Measurements from ENCODE around the gene TBC1D9. TPM values are rescaled to one million over a fixed set of nuclear protein-coding genes. Genes with fewer than 3 reads are reported as not detected.

Gene TBC1D9
- total and polyA plus RNA-seq, 2 of the 13 experiments (the other 11 are each of a cell fraction or from before 2014, with no cell fraction given): 11.9 to 12.2 TPM

- TF ChIP-seq POLR2AphosphoS2 (IDR thresholded peaks at IDR 0.05; ENCODE audit: low read depth, low read length) (no peak), TBP (CRISPR knock-in tag; IDR thresholded peaks at IDR 0.05) (no peak), SOX6 (IDR thresholded peaks at IDR 0.05) (no peak), SOX6 (CRISPR knock-in tag; IDR thresholded peaks at IDR 0.05) (no peak)
- POLR2A ChIA-PET: interaction anchor here (1.2 kb wide), 1 partner anchor 39 kb away, joined by 3 read pairs; the partner anchor contains the start of gene TBC1D9
- Histone ChIP-seq H3K9ac (ENCODE audit: insufficient read depth, low read depth, low read length) (no peak overlapping the region), H3K27me3 (ENCODE audit: control insufficient read depth in 1 of 2, insufficient read depth in 2 of 2, low read length in 2 of 2) (no peaks in the 10 kb centered on the region), H4K20me1 (ENCODE audit: insufficient read depth, low read length) (no peaks in the 10 kb centered on the region), H3K9me3 (ENCODE audit: low read length) (no peaks in the 10 kb centered on the region), H3K27ac (ENCODE audit: extremely low read length, insufficient read depth, low read length) (no peak overlapping the region), H3K79me2 (ENCODE audit: insufficient read depth, low read length) (peaks cover 31% of the 10 kb centered on the region), H3K36me3 (replicated peaks in 1 of 2; ENCODE audit: control insufficient read depth in 1 of 2, insufficient read depth in 2 of 2, low read length in 2 of 2) (no peaks in the 10 kb centered on the region), H3K4me3 (replicated peaks in 1 of 3; ENCODE audit: insufficient read depth in 1 of 3, low read depth in 2 of 3, low read length in 3 of 3) (no peak overlapping the region), H3K4me1 (ENCODE audit: insufficient read depth, low read length) (peaks cover 51% of the 10 kb centered on the region), H2AFZ (ENCODE audit: low read length) (no peak overlapping the region), H3K4me2 (ENCODE audit: low read depth, low read length) (no peak overlapping the region)
- WGBS (ENCODE audit: low lambda C conversion rate): 100% methylated on average over 2 of the region's 2 CpGs
- no peak for DNase-seq (ENCODE audit: low spot score)
- no peak for FAIRE-seq
- ATAC-seq: no peak
- no TSS peak for BruUV-seq (replicated peaks)
- CTCF ChIA-PET (ENCODE audit: low intra/inter-chr PET ratio, low total read pairs): no interaction called here
- in situ Hi-C loops (cut with HindIII; ENCODE audit: extremely low pct_ligation_motif_present, low pct_unique_long_range_greater_than_20kb): no loop called here
- intact Hi-C loops (cut with micrococcal nuclease; ENCODE audit: unreplicated experiment): no loop called here
These were observed 38.9 kb downstream of the TBC1D9 start for GRCh38 chr4:140717313-140717712.

- H3K36me3 ChIP-seq (replicated peaks in 1 of 2; ENCODE audit: control insufficient read depth in 1 of 2, insufficient read depth in 2 of 2, low read length in 2 of 2): no peaks in the 10 kb centered on the region
- no peak for DNase-seq (ENCODE audit: low spot score)
- H3K27me3 ChIP-seq (ENCODE audit: control insufficient read depth in 1 of 2, insufficient read depth in 2 of 2, low read length in 2 of 2): no peaks in the 10 kb centered on the region
- in situ Hi-C loops (cut with HindIII; ENCODE audit: extremely low pct_ligation_motif_present, low pct_unique_long_range_greater_than_20kb) (no loop called here), intact Hi-C loops (cut with micrococcal nuclease; ENCODE audit: unreplicated experiment) (no loop called here)
- FAIRE-seq: no peak
- no peak overlapping the region for H3K4me3 ChIP-seq (replicated peaks in 1 of 3; ENCODE audit: insufficient read depth in 1 of 3, low read depth in 2 of 3, low read length in 3 of 3)
- no peak overlapping the region for H3K27ac ChIP-seq (ENCODE audit: extremely low read length, insufficient read depth, low read length)
- H3K9me3 ChIP-seq (ENCODE audit: low read length): no peaks in the 10 kb centered on the region
- H4K20me1 ChIP-seq (ENCODE audit: insufficient read depth, low read length): no peaks in the 10 kb centered on the region
- no peak overlapping the region for H3K9ac ChIP-seq (ENCODE audit: insufficient read depth, low read depth, low read length)
- no TSS peak for BruUV-seq (replicated peaks)
- ChIA-PET POLR2A (no interaction called here), CTCF (ENCODE audit: low intra/inter-chr PET ratio, low total read pairs) (no interaction called here)
- peaks cover 26% of the 10 kb centered on the region for H3K79me2 ChIP-seq (ENCODE audit: insufficient read depth, low read length)
- 88% methylated on average over 2 of the region's 2 CpGs for WGBS (ENCODE audit: low lambda C conversion rate)
- H3K4me2 ChIP-seq (ENCODE audit: low read depth, low read length): no peak overlapping the region
- ATAC-seq: no peak
- peaks cover 50% of the 10 kb centered on the region for H3K4me1 ChIP-seq (ENCODE audit: insufficient read depth, low read length)
- H2AFZ ChIP-seq (ENCODE audit: low read length): no peak overlapping the region
- TF ChIP-seq ZNF414 (CRISPR knock-in tag; IDR thresholded peaks at IDR 0.05) (no peak), NFATC3 (CRISPR knock-in tag; IDR thresholded peaks at IDR 0.05) (no peak), ZNF615 (CRISPR knock-in tag; IDR thresholded peaks at IDR 0.05; ENCODE audit: borderline replicate concordance) (no peak), ZNF749 (CRISPR knock-in tag; IDR thresholded peaks at IDR 0.05; ENCODE audit: borderline replicate concordance) (no peak), POGK (CRISPR knock-in tag; conservative IDR thresholded peaks at IDR 0.05) (no peak), FOXK2 (IDR thresholded peaks at IDR 0.05) (no peak), ZNF136 (CRISPR knock-in tag; IDR thresholded peaks at IDR 0.05; ENCODE audit: low read depth) (no peak), ZFP90 (CRISPR knock-in tag; IDR thresholded peaks at IDR 0.05; ENCODE audit: borderline replicate concordance) (no peak), RFXANK (CRISPR knock-in tag; IDR thresholded peaks at IDR 0.05) (no peak), CCDC6 (CRISPR knock-in tag; IDR thresholded peaks at IDR 0.05) (no peak), NCOA2 (CRISPR knock-in tag; IDR thresholded peaks at IDR 0.05) (no peak)
These were observed 41.1 kb downstream of the TBC1D9 start for GRCh38 chr4:140715119-140715518.

Data from HepG2 (cell line).